Fibroblast of villous mesenchyme (primary cell): Measurements from ENCODE around the gene PHETA1. TPM values are rescaled to one million over a fixed set of nuclear protein-coding genes. Genes with fewer than 3 reads are reported as not detected.

ENCODE experiments used
- DNase-seq: peaks from one replicate; pipeline ENCODE4 v3.0.0-alpha.2; 2010; ENCODE audit warnings: low read depth
- H3K4me3 ChIP-seq: 2 replicates; pipeline ENCODE4 v1.5.1; 2011; ENCODE audit warnings: low read depth, mild to moderate bottlenecking, low read length
- CTCF ChIP-seq: IDR thresholded peaks from 2 replicates; pipeline ENCODE4 v1.5.1; 2012; ENCODE audit warnings: low read depth, mild to moderate bottlenecking, low read length; ENCODE audit not compliant: insufficient read depth
- small RNA-seq: library from RNA; depleted of rRNA; stranded (forward); fragments of <200 nt; gene quantifications from one replicate; pipeline ENCODE3, GENCODE V24; 2012
- total RNA-seq: library from RNA; depleted of rRNA; stranded (reverse); fragments of >200 nt; gene quantifications from 2 replicates; pipeline ENCODE4 v1.2.3, GENCODE V29; 2012

Gene PHETA1
- total RNA-seq, 1 donor: 15.5 TPM

GRCh38 chr12:111312016-111312415 lies 56.9 kb downstream of the PHETA1 start:
- DNase-seq: no peak
- H3K4me3 ChIP-seq: no peak overlapping the region
- TF ChIP-seq CTCF: no peak

DNA sequence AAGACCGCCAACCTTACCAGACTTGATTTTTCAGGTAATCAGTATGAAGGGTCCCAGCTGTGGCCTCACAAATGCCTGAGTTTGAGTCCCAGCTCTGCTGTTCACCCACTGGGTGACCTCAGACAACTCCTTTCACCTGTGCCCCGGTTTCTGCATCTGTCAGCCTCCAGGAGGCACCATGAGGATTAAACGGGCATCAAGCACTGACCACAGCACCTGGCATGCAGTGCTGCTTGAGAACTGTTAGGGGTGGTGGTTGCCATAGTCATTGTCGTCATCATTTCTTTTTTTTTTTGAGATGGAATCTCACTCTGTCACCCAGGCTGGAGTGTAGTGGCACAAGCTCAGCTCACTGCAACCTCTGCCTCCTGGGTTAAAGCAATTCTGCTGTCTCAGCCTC lies 57.9 kb downstream of the PHETA1 start:
- TF ChIP-seq CTCF: no peak
- DNase-seq: no peak

More for the DNA sequence above, 57.9 kb downstream of the PHETA1 start:
- no peak overlapping the region for H3K4me3 ChIP-seq

Small RNA genes lying within 50 kb of the gene (small RNA-seq; reads per million reads assigned to genes)
- not detected for gene RNA5SP373

Other genes starting within 250 kb of the PHETA1 start
- 42.7 and 60.2 TPM in 2 replicates for gene SH2B3, start 36.8 kb upstream of the PHETA1 start, total RNA-seq
- 48.3 and 71.7 TPM in 2 replicates for gene ATXN2, start 230.2 kb upstream of the PHETA1 start, total RNA-seq